Body of pancreas (tissue), 4 donors: ENCODE measurements around the gene WWOX.

Source experiments
- CTCF ChIP-seq, 7 experiments: fragments of 450-650 bp in 4 of 7; fragments of 200-600 bp in 3 of 7; sonication (generic) in 3 of 7; IDR thresholded peaks; one replicate each; pipeline ENCODE4 v1.5.1; 2016 to 2019; ENCODE audit warnings: antibody characterized with exemption in 7 of 7
- POLR2A ChIP-seq, 3 donors: fragments of 450-650 bp; IDR thresholded peaks; one replicate each; pipeline ENCODE4 v1.6.1; 2016; ENCODE audit warnings: antibody characterized with exemption in 3 of 3, mild to moderate bottlenecking in 2 of 3

- TF ChIP-seq CTCF (IDR thresholded peaks at IDR 0.05) = no peak
- TF ChIP-seq POLR2A (IDR thresholded peaks at IDR 0.05) = no peak
Observed at GRCh38 chr16:79134300-79134699, 1034.8 kb downstream of the WWOX start.
